Uterus (tissue), 2 donors: ENCODE results near the gene GALNT14.

ENCODE experiments used
- CTCF ChIP-seq, 4 experiments: fragments of 200-600 bp in 2 of 4; fragments of 450-650 bp in 2 of 4; sonication (generic) in 2 of 4; IDR thresholded peaks; one replicate each; pipeline ENCODE4 v1.5.1; 2016 to 2019; ENCODE audit warnings: antibody characterized with exemption in 4 of 4, mild to moderate bottlenecking in 2 of 4, moderate library complexity in 1 of 4
- POLR2A ChIP-seq, 2 donors: fragments of 450-650 bp; IDR thresholded peaks; one replicate each; pipeline ENCODE4 v1.6.1; 2016; ENCODE audit warnings: antibody characterized with exemption in 2 of 2, mild to moderate bottlenecking in 1 of 2, moderate library complexity in 1 of 2

GRCh38 chr2:31031132-31031706, 107.0 kb downstream of the GALNT14 start:
- TF ChIP-seq CTCF (IDR thresholded peaks at IDR 0.05) (no peak), POLR2A (IDR thresholded peaks at IDR 0.05) (no peak)
